Prostate gland (tissue), 2 donors: ENCODE results near the gene DPEP3. TPM values are rescaled to one million over a fixed set of nuclear protein-coding genes. Genes with fewer than 3 reads are reported as not detected.

ENCODE experiments used
- DNase-seq: peaks from one replicate; pipeline ENCODE4 v3.0.0-alpha.2; 2019; ENCODE audit warnings: low spot score
- H3K27ac ChIP-seq, 2 donors: fragments of 200-600 bp; sonication (generic); 2 replicates each; pipeline ENCODE4 v1.5.1; 2017 to 2019
- H3K27me3 ChIP-seq: fragments of 200-600 bp; sonication (generic); replicated peaks from 2 replicates; pipeline ENCODE4 v1.5.1; 2019; ENCODE audit not compliant: insufficient read depth
- H3K36me3 ChIP-seq, 2 donors: fragments of 200-600 bp; sonication (generic); 1 replicate in 1 of 2; 2 replicates in 1 of 2; pipeline versions ENCODE4 v1.5.1 to v1.8.1; 2017 to 2019
- H3K4me1 ChIP-seq: fragments of 200-600 bp; sonication (generic); replicated peaks from 2 replicates; pipeline ENCODE4 v1.5.1; 2019
- H3K4me3 ChIP-seq, 2 donors: fragments of 200-600 bp; sonication (generic); 2 replicates each; pipeline ENCODE4 v1.5.1; 2017 to 2019
- H3K9me3 ChIP-seq: fragments of 200-600 bp; sonication (generic); 2 replicates; pipeline ENCODE4 v1.5.1; 2017
- POLR2A ChIP-seq: fragments of 450-650 bp; IDR thresholded peaks from one replicate; pipeline ENCODE4 v1.6.1; 2016; ENCODE audit warnings: antibody characterized with exemption, mild to moderate bottlenecking
- POLR2AphosphoS5 ChIP-seq: sonication (generic); formaldehyde crosslinking; IDR thresholded peaks from one replicate; pipeline ENCODE4 v1.6.1; 2017; ENCODE audit warnings: antibody characterized with exemption
- WGBS: methylation state at CpG from one replicate; pipeline ENCODE4 v1.1.5; 2018; 5-methylcytosine and 5-hydroxymethylcytosine counted together
- intact Hi-C: fragments of 100-400 bp; cut with DNase I; formaldehyde crosslinking; loops from one replicate; pipeline ENCODE4 v1.14.2; 2022
- total RNA-seq, 2 donors: library from RNA; depleted of rRNA; stranded (reverse); fragments of >200 nt; gene quantifications; one replicate each; pipeline ENCODE4 v1.1.0, GENCODE V29; 2016
- TF ChIP-seq, protein P1 (sequence below), 4 experiments: fragments of 200-600 bp in 2 of 4; fragments of 450-650 bp in 2 of 4; sonication (generic) in 2 of 4; IDR thresholded peaks; 1 replicate in 3 of 4; 2 replicates in 1 of 4; pipeline ENCODE4 v1.5.1; 2016 to 2019; ENCODE audit warnings: antibody characterized with exemption in 4 of 4, mild to moderate bottlenecking in 2 of 4, moderate library complexity in 2 of 4

The DPEP3 gene
- total RNA-seq, 2 donors from 2014 or later = 49.9 TPM; not detected in 1

DNA sequence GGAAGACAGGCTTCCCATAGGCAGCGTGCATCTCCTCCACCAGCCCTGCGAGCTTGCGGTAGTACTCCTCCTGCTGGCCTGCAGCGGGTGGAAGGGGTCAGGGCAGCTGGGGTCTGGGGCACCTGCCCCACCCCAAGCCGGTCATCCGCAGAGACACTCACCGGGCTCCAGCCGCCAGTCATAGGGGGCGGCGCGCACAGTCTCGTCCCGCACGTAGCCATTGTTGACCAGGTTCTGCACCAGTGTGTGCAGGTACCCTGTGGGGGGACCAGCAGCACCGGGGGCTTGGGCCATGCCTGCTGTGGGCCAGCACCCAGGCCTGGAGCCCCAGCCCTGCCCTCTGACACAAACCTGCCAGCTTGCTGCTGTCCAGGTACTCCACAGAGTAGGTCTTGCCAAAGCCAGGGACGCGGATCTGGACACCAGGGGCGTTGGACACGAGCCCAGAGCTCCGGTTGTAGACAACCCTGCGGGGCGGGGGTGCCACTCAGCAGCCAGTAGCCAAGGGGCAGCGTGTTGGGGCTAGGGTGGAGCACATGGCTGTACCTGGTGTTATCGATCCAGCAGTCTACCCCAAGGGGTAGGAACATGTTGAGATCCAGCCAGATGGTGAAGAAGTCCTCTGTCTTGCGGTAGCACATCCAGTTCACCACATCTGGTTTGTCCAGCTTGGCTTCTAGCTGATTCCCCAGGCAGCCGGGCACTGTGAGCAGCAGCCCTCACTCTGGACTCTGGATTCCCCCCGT, 37.6 kb downstream of the DPEP3 start:
- no peak overlapping the region for H3K27ac ChIP-seq
- H3K27me3 ChIP-seq = no peaks in the 10 kb centered on the region
- no peak overlapping the region for H3K4me3 ChIP-seq
- H3K4me1 ChIP-seq = no peaks in the 10 kb centered on the region
- WGBS = 72% methylated on average over 22 of the region's 27 CpGs
- no peaks in the 10 kb centered on the region for H3K9me3 ChIP-seq
- DNase-seq = no peak
- TF ChIP-seq POLR2A (no peak), POLR2AphosphoS5 (no peak)
- TF ChIP-seq, protein P1, sequence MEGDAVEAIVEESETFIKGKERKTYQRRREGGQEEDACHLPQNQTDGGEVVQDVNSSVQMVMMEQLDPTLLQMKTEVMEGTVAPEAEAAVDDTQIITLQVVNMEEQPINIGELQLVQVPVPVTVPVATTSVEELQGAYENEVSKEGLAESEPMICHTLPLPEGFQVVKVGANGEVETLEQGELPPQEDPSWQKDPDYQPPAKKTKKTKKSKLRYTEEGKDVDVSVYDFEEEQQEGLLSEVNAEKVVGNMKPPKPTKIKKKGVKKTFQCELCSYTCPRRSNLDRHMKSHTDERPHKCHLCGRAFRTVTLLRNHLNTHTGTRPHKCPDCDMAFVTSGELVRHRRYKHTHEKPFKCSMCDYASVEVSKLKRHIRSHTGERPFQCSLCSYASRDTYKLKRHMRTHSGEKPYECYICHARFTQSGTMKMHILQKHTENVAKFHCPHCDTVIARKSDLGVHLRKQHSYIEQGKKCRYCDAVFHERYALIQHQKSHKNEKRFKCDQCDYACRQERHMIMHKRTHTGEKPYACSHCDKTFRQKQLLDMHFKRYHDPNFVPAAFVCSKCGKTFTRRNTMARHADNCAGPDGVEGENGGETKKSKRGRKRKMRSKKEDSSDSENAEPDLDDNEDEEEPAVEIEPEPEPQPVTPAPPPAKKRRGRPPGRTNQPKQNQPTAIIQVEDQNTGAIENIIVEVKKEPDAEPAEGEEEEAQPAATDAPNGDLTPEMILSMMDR (IDR thresholded peaks at IDR 0.05) = no peak
- intact Hi-C loops = no loop called here
- H3K36me3 ChIP-seq = peaks cover 12 to 27% of the 10 kb centered on the region in 2 donors

GRCh38 chr16:67942200-67942509, 38.1 kb downstream of the DPEP3 start:
- Histone ChIP-seq H3K4me1 (peaks cover 4% of the 10 kb centered on the region), H3K36me3 (peaks cover 12 to 21% of the 10 kb centered on the region in 2 donors), H3K27ac (no peak overlapping the region), H3K27me3 (no peaks in the 10 kb centered on the region), H3K9me3 (no peaks in the 10 kb centered on the region), H3K4me3 (no peak overlapping the region)
- TF ChIP-seq, protein P1 (IDR thresholded peaks at IDR 0.05) = peak in 3 of 4 experiments; percentile 26 to 50 (median 34)
- TF ChIP-seq POLR2AphosphoS5 (no peak), POLR2A (no peak)
- 70% methylated on average over 6 of the region's 6 CpGs for WGBS
- intact Hi-C loops = no loop called here
- no peak for DNase-seq

GRCh38 chr16:67941469-67942199, 38.7 kb downstream of the DPEP3 start:
- H3K9me3 ChIP-seq = no peaks in the 10 kb centered on the region
- H3K4me1 ChIP-seq = peaks cover 7% of the 10 kb centered on the region
- 79% methylated on average over 9 of the region's 9 CpGs for WGBS
- no peak overlapping the region for H3K4me3 ChIP-seq
- no peaks in the 10 kb centered on the region for H3K27me3 ChIP-seq
- intact Hi-C loops = no loop called here
- DNase-seq = no peak
- TF ChIP-seq POLR2A = no peak
- no peak for TF ChIP-seq POLR2AphosphoS5
- TF ChIP-seq, protein P1 (IDR thresholded peaks at IDR 0.05) = no peak
- H3K36me3 ChIP-seq = peaks cover 12 to 16% of the 10 kb centered on the region in 2 donors
- H3K27ac ChIP-seq = no peak overlapping the region

DNA sequence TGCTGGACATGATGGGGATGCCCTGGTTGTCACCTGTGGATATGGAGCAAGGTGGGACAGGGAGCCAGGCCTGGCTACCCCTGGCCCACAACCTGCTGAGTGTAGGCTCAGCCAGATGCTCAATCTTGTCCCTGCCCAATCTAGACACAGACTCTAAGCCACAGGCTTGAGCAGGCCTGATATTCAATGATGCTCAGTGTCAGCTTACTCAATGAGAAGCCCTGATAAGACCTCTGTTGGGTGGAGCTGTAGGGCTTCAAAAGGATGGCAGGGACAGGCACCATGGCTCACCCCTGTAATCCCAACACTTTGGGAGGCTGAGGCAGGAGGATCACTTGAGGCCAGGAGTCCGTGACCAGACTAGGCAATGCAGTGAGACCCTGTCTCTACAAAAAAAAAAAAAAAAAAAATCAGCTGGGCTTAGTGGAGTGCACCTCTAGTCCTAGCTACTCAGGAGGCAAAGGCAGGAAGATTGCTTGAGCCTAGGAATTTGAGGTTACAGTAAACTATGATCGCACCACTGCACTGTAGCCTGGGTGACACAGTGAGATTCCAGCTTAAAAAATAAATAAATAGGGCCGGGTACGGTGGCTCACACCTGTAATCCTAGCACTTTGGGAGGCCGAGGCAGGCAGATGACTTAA, 39.7 kb downstream of the DPEP3 start:
- H3K9me3 ChIP-seq = no peaks in the 10 kb centered on the region
- no peak for DNase-seq
- no peak overlapping the region for H3K4me3 ChIP-seq
- H3K36me3 ChIP-seq = peaks cover 2 to 6% of the 10 kb centered on the region in 2 donors
- no peak for TF ChIP-seq POLR2AphosphoS5
- TF ChIP-seq POLR2A = no peak
- TF ChIP-seq, protein P1 (IDR thresholded peaks at IDR 0.05) = no peak
- peaks cover 7% of the 10 kb centered on the region for H3K4me1 ChIP-seq
- no peak overlapping the region for H3K27ac ChIP-seq
- H3K27me3 ChIP-seq = no peaks in the 10 kb centered on the region
- 96% methylated on average over 5 of the region's 5 CpGs for WGBS
- intact Hi-C loops = no loop called here
